HCT116 (cell line): ENCODE data around the gene ZBTB7C. TPM values are rescaled to one million over a fixed set of nuclear protein-coding genes. Genes with fewer than 3 reads are reported as not detected.

ENCODE experiments used
- ATAC-seq: fragments of 200-7000 bp; cut with Tn5 transposase; 2 replicates; pipeline ENCODE4 v1.9.1; 2020; ENCODE audit warnings: mild to moderate bottlenecking, moderate library complexity
- BruUV-seq: library from RNA; stranded (reverse); fragments of 400-500 nt; replicated peaks from 2 replicates; lab custom pipeline; 2021; lab: Mats Ljungman, UMichigan
- CTCF ChIA-PET: fragments of 300-600 bp; sonication (Branson Sonifier 250); formaldehyde crosslinking; loops from one replicate; lab custom pipeline; 2021; ENCODE audit warnings: antibody characterized with exemption; lab: Charles Lee
- POLR2A ChIA-PET: fragments of 300-600, 350-600 bp; sonication (Branson Sonifier 250); formaldehyde crosslinking; loops from one replicate; lab custom pipeline; 2021; ENCODE audit warnings: antibody characterized with exemption; lab: Charles Lee
- RAD21 ChIA-PET, 2 experiments: fragments of 300-600 bp; sonication (Branson Sonifier 250); formaldehyde crosslinking; loops; one replicate each; lab custom pipeline; 2023; ENCODE audit warnings: low total read pairs in 2 of 2; ENCODE audit not compliant: uncharacterized antibody in 2 of 2, unreplicated experiment in 2 of 2, low non-redundant PET in 1 of 2; lab: Charles Lee
- DNase-seq: peaks from one replicate; pipeline ENCODE4 v3.0.0-alpha.2; 2010; ENCODE audit warnings: low read depth, low spot score
- H2AFZ ChIP-seq: fragments of 200-600 bp; shearing (Covaris generic), sonication (generic); 2 replicates; pipeline ENCODE4 v1.6.1; 2017; ENCODE audit warnings: low read depth, mixed run types, mixed read lengths, antibody characterized with exemption, low read length; ENCODE audit not compliant: poor library complexity, severe bottlenecking
- H3K27ac ChIP-seq: 2 replicates; pipeline ENCODE4 v1.5.1; 2012; ENCODE audit warnings: low read depth, low read length
- H3K27me3 ChIP-seq: fragments of 200-600 bp; sonication (generic); 2 replicates; pipeline ENCODE4 v1.6.1; 2016; ENCODE audit warnings: mixed run types, low read length, mixed read lengths; ENCODE audit not compliant: insufficient read depth
- H3K36me3 ChIP-seq, 2 experiments: fragments of 200-500 bp in 1 of 2; fragments of 200-600 bp in 1 of 2; sonication (Bioruptor generic) in 1 of 2; sonication (generic) in 1 of 2; 2 replicates each; pipeline versions ENCODE4 v1.5.1 to v1.6.1; 2014 to 2016; ENCODE audit warnings: low read length in 2 of 2, inconsistent platforms in 1 of 2, mixed read lengths in 1 of 2, mixed run types in 1 of 2; ENCODE audit not compliant: insufficient read depth in 2 of 2, control insufficient read depth in 1 of 2
- H3K4me1 ChIP-seq, 2 experiments: fragments of 200-600 bp in 1 of 2; sonication (generic) in 1 of 2; 2 replicates each; pipeline versions ENCODE4 v1.5.1 to v1.6.1; 2012 to 2017; ENCODE audit warnings: low read length in 2 of 2, inconsistent platforms in 1 of 2, mild to moderate bottlenecking in 1 of 2, mixed read lengths in 1 of 2, mixed run types in 1 of 2, moderate library complexity in 1 of 2; ENCODE audit not compliant: insufficient read depth in 2 of 2, control insufficient read depth in 1 of 2
- H3K4me2 ChIP-seq: fragments of 200-600 bp; sonication (generic); 2 replicates; pipeline ENCODE4 v1.6.1; 2017; ENCODE audit warnings: mixed run types, low read length, mixed read lengths
- H3K4me3 ChIP-seq, 2 experiments: fragments of 200-600 bp in 1 of 2; sonication (generic) in 1 of 2; replicated peaks in 1 of 2; 2 replicates each; pipeline ENCODE4 v1.5.1; 2011 to 2016; ENCODE audit warnings: low read length in 2 of 2, control low read depth in 1 of 2, low read depth in 1 of 2, mild to moderate bottlenecking in 1 of 2, mixed read lengths in 1 of 2, mixed run types in 1 of 2
- H3K79me2 ChIP-seq: fragments of 200-600 bp; sonication (generic); 2 replicates; pipeline ENCODE4 v1.6.1; 2017; ENCODE audit warnings: mild to moderate bottlenecking, mixed run types, low read length, moderate library complexity, mixed read lengths; ENCODE audit not compliant: insufficient read depth
- H3K9ac ChIP-seq: fragments of 200-600 bp; sonication (generic); 2 replicates; pipeline ENCODE4 v1.6.1; 2016; ENCODE audit warnings: low read length, mixed read lengths
- H3K9me2 ChIP-seq: fragments of 200-600 bp; sonication (generic), shearing (Covaris generic); 2 replicates; pipeline ENCODE4 v1.6.1; 2017; ENCODE audit warnings: mixed run types, mild to moderate bottlenecking, moderate library complexity; ENCODE audit not compliant: insufficient read depth
- H3K9me3 ChIP-seq, 2 experiments: fragments of 200-500 bp in 1 of 2; fragments of 200-600 bp in 1 of 2; sonication (Bioruptor generic) in 1 of 2; sonication (generic) in 1 of 2; 2 replicates each; pipeline ENCODE4 v1.6.1; 2014 to 2017; ENCODE audit warnings: low read length in 2 of 2, mixed read lengths in 2 of 2, inconsistent platforms in 1 of 2, low read depth in 1 of 2, mild to moderate bottlenecking in 1 of 2, mixed run types in 1 of 2, moderate library complexity in 1 of 2; ENCODE audit not compliant: control insufficient read depth in 1 of 2, insufficient read depth in 1 of 2
- H4K20me1 ChIP-seq: fragments of 200-600 bp; sonication (generic), shearing (Covaris generic); 2 replicates; pipeline ENCODE4 v1.6.1; 2017; ENCODE audit warnings: mixed run types, mild to moderate bottlenecking, moderate library complexity; ENCODE audit not compliant: insufficient read depth
- CTCF ChIP-seq, 3 experiments: fragments of 200-600 bp in 1 of 3; sonication (generic) in 1 of 3; IDR thresholded peaks in 2 of 3; conservative IDR thresholded peaks in 1 of 3; 2 replicates each; pipeline ENCODE4 v1.5.1; 2012 to 2017; ENCODE audit warnings: low read depth in 2 of 3, low read length in 2 of 3, antibody characterized with exemption in 1 of 3, borderline replicate concordance in 1 of 3, control low read depth in 1 of 3, mild to moderate bottlenecking in 1 of 3, mixed read lengths in 1 of 3, mixed run types in 1 of 3, moderate library complexity in 1 of 3; ENCODE audit not compliant: insufficient read depth in 1 of 3
- RAD21 ChIP-seq: IDR thresholded peaks from 2 replicates; pipeline ENCODE4 v1.6.1; 2012; ENCODE audit warnings: low read depth, mild to moderate bottlenecking
- YY1 ChIP-seq: IDR thresholded peaks from 2 replicates; pipeline ENCODE4 v1.6.1; 2011; ENCODE audit warnings: low read length, low read depth, moderate library complexity, mild to moderate bottlenecking; ENCODE audit not compliant: insufficient replicate concordance; ENCODE audit errors: extremely low read depth
- ZBTB33 ChIP-seq: IDR thresholded peaks from 2 replicates; pipeline ENCODE4 v1.6.1; 2011; ENCODE audit warnings: mild to moderate bottlenecking, low read length, moderate library complexity; ENCODE audit not compliant: insufficient replicate concordance; ENCODE audit errors: extremely low read depth
- intact Hi-C: fragments of 100-400 bp; cut with micrococcal nuclease; formaldehyde crosslinking; loops from 2 replicates; pipeline ENCODE4 v1.10.0; 2022
- total RNA-seq: library from RNA; stranded (reverse); gene quantifications from one replicate; pipeline ENCODE4 v1.2.1, GENCODE V29; 2021; ENCODE audit not compliant: unreplicated experiment

ZBTB7C gene
- total RNA-seq, 1 experiment from 2014 or later = 0.37 TPM

GRCh38 chr18:48030616-48031480, 378.3 kb downstream of the ZBTB7C start:
- Histone ChIP-seq H3K9me2 (no peaks in the 10 kb centered on the region), H2AFZ (no peak overlapping the region), H3K36me3 (no peaks in the 10 kb centered on the region), H3K4me2 (no peak overlapping the region), H3K4me3 (no peak overlapping the region), H3K27me3 (no peaks in the 10 kb centered on the region), H3K9me3 (no peaks in the 10 kb centered on the region), H3K27ac (no peak overlapping the region), H3K4me1 (peaks cover 6 to 9% of the 10 kb centered on the region in 2 experiments; a peak in 2 of 4 replicates), H4K20me1 (no peaks in the 10 kb centered on the region), H3K79me2 (no peaks in the 10 kb centered on the region), H3K9ac (no peak overlapping the region)
- DNase-seq (peak; percentile 51), ATAC-seq (peak; percentile 94)
- intact Hi-C loops = loop anchor here (1.0 to 5.0 kb wide), 3 partner anchors 201 to 415 kb away; no protein-coding TSS in a partner anchor
- no TSS peak for BruUV-seq
- CTCF ChIA-PET = interaction anchor here (0.8 to 4.5 kb wide), 7 partner anchors 17 to 434 kb away, joined by 3 to 34 read pairs (median 4); no protein-coding TSS in a partner anchor
- POLR2A ChIA-PET = no interaction called here
- no peak for TF ChIP-seq ZBTB33
- peak; percentile 75 to 88 (median 84) for TF ChIP-seq CTCF (IDR thresholded peaks at IDR 0.05 in 2 of 3, conservative IDR thresholded peaks at IDR 0.05 in 1 of 3; ENCODE audit: borderline replicate concordance in 1 of 3, insufficient read depth in 1 of 3, low read depth in 2 of 3, low read length in 2 of 3)
- peak; percentile 82 for TF ChIP-seq RAD21
- peak; percentile 75 for TF ChIP-seq YY1
- RAD21 ChIA-PET = interaction anchor here in 1 of 2 experiments (0.7 kb wide), 1 partner anchor 199 kb away, joined by 4 read pairs; no protein-coding TSS in a partner anchor
